ENCODE measurements around the gene RASSF10.

DNA sequence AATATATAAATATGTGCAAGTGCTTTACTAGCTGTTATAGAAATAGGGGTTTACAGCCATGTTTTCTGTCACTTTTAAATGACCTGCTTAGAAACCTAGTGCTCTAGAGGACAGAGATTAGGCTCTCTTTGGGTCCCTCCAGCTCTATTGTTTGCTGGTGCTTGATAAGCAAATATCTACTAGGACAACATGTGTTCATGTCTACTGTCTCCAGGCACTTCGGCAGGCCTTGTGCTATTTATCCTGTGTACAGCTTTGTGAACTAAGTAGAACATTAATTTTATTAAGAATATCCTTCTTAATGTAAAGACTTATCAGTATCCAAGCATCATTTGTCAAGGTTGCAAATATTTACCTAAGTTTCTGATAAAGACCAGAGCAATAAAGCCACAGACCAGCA is 11.9 kb upstream of the RASSF10 start:
- TF ChIP-seq, protein P1, sequence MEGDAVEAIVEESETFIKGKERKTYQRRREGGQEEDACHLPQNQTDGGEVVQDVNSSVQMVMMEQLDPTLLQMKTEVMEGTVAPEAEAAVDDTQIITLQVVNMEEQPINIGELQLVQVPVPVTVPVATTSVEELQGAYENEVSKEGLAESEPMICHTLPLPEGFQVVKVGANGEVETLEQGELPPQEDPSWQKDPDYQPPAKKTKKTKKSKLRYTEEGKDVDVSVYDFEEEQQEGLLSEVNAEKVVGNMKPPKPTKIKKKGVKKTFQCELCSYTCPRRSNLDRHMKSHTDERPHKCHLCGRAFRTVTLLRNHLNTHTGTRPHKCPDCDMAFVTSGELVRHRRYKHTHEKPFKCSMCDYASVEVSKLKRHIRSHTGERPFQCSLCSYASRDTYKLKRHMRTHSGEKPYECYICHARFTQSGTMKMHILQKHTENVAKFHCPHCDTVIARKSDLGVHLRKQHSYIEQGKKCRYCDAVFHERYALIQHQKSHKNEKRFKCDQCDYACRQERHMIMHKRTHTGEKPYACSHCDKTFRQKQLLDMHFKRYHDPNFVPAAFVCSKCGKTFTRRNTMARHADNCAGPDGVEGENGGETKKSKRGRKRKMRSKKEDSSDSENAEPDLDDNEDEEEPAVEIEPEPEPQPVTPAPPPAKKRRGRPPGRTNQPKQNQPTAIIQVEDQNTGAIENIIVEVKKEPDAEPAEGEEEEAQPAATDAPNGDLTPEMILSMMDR (IDR thresholded peaks at IDR 0.05): no peak
- no peak for TF ChIP-seq POLR2A (IDR thresholded peaks at IDR 0.05)
